Liver (tissue), 3 donors: ENCODE results near the gene RNF144A.

Source experiments
- EGR1 ChIP-seq, 2 donors: IDR thresholded peaks; 2 replicates each; pipeline ENCODE4 v1.6.1; 2016 to 2018; ENCODE audit warnings: antibody characterized with exemption in 2 of 2, low read depth in 2 of 2
- JUND ChIP-seq, 2 donors: IDR thresholded peaks; 2 replicates each; pipeline ENCODE4 v1.6.1; 2016; ENCODE audit warnings: antibody characterized with exemption in 2 of 2
- RAD21 ChIP-seq, 2 donors: IDR thresholded peaks; 2 replicates each; pipeline ENCODE4 v1.6.1; 2016; ENCODE audit warnings: antibody characterized with exemption in 2 of 2, mild to moderate bottlenecking in 2 of 2
- YY1 ChIP-seq: IDR thresholded peaks from 2 replicates; pipeline ENCODE4 v1.6.1; 2016; ENCODE audit warnings: antibody characterized with exemption, mild to moderate bottlenecking
- TF ChIP-seq, protein P1 (sequence below): fragments of 150-350 bp; IDR thresholded peaks from 2 replicates; pipeline ENCODE4 v1.5.1; 2017; ENCODE audit warnings: improper control_type of control experiment, low read depth, low read length; ENCODE audit not compliant: missing input control
- TF ChIP-seq, protein P2 (sequence below): IDR thresholded peaks from 2 replicates; pipeline ENCODE4 v1.6.1; 2016; ENCODE audit warnings: antibody characterized with exemption, mild to moderate bottlenecking
- TF ChIP-seq, protein P3 (sequence below): IDR thresholded peaks from 2 replicates; pipeline ENCODE4 v1.6.1; 2016; ENCODE audit warnings: antibody characterized with exemption
- TF ChIP-seq, protein P4 (sequence below): IDR thresholded peaks from 2 replicates; pipeline ENCODE4 v1.6.1; 2016; ENCODE audit warnings: antibody characterized with exemption
- donor health status: healthy.
- donor health status: healthy.

DNA sequence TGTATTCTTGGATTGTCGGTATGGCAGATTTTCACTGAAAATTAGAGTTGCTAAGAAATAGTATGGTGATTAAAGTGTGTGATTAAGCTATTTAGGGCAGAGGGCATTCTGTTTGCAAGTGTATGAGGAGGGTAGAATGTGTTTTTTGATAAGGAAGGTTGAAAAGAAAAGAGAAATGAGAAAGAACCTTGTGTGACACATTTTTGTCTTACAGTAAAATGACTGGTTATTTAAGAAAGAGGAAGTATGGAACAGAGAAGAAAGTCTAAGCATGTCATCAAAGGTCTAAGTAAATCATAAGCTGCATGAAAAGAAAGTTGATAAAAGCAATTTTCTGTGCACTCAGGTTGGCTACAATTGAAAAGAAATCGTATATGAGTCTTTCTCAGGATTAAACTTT lies 44.8 kb upstream of the RNF144A start:
- TF ChIP-seq, protein P1, sequence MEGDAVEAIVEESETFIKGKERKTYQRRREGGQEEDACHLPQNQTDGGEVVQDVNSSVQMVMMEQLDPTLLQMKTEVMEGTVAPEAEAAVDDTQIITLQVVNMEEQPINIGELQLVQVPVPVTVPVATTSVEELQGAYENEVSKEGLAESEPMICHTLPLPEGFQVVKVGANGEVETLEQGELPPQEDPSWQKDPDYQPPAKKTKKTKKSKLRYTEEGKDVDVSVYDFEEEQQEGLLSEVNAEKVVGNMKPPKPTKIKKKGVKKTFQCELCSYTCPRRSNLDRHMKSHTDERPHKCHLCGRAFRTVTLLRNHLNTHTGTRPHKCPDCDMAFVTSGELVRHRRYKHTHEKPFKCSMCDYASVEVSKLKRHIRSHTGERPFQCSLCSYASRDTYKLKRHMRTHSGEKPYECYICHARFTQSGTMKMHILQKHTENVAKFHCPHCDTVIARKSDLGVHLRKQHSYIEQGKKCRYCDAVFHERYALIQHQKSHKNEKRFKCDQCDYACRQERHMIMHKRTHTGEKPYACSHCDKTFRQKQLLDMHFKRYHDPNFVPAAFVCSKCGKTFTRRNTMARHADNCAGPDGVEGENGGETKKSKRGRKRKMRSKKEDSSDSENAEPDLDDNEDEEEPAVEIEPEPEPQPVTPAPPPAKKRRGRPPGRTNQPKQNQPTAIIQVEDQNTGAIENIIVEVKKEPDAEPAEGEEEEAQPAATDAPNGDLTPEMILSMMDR: no peak
- TF ChIP-seq, protein P2, sequence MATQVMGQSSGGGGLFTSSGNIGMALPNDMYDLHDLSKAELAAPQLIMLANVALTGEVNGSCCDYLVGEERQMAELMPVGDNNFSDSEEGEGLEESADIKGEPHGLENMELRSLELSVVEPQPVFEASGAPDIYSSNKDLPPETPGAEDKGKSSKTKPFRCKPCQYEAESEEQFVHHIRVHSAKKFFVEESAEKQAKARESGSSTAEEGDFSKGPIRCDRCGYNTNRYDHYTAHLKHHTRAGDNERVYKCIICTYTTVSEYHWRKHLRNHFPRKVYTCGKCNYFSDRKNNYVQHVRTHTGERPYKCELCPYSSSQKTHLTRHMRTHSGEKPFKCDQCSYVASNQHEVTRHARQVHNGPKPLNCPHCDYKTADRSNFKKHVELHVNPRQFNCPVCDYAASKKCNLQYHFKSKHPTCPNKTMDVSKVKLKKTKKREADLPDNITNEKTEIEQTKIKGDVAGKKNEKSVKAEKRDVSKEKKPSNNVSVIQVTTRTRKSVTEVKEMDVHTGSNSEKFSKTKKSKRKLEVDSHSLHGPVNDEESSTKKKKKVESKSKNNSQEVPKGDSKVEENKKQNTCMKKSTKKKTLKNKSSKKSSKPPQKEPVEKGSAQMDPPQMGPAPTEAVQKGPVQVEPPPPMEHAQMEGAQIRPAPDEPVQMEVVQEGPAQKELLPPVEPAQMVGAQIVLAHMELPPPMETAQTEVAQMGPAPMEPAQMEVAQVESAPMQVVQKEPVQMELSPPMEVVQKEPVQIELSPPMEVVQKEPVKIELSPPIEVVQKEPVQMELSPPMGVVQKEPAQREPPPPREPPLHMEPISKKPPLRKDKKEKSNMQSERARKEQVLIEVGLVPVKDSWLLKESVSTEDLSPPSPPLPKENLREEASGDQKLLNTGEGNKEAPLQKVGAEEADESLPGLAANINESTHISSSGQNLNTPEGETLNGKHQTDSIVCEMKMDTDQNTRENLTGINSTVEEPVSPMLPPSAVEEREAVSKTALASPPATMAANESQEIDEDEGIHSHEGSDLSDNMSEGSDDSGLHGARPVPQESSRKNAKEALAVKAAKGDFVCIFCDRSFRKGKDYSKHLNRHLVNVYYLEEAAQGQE: no peak
- TF ChIP-seq, protein P3, sequence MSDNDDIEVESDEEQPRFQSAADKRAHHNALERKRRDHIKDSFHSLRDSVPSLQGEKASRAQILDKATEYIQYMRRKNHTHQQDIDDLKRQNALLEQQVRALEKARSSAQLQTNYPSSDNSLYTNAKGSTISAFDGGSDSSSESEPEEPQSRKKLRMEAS: no peak
- TF ChIP-seq JUND (IDR thresholded peaks at IDR 0.05): no peak
- no peak for TF ChIP-seq YY1
- TF ChIP-seq, protein P4, sequence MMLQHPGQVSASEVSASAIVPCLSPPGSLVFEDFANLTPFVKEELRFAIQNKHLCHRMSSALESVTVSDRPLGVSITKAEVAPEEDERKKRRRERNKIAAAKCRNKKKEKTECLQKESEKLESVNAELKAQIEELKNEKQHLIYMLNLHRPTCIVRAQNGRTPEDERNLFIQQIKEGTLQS: no peak
- no peak for TF ChIP-seq EGR1 (IDR thresholded peaks at IDR 0.05; ENCODE audit: low read depth in 2 of 2)
- no peak for TF ChIP-seq RAD21 (IDR thresholded peaks at IDR 0.05)
